ENCODE results near the gene RPL36A.

- TF ChIP-seq CTCF (IDR thresholded peaks at IDR 0.05), result no peak
- no peak for TF ChIP-seq EZH2 (IDR thresholded peaks at IDR 0.05; ENCODE audit: borderline replicate concordance, insufficient read depth, low read depth, low read length, poor library complexity, severe bottlenecking)
Observed at GRCh38 chrX:101409043-101409442, 18.2 kb downstream of the RPL36A start.

All from B cell (primary cell).